Neural cell (in vitro differentiated cells): ENCODE measurements around the gene LIMCH1.

Experiments used
- MXI1 ChIP-seq: fragments of 450-650 bp; conservative IDR thresholded peaks from 2 replicates; pipeline ENCODE4 v1.6.1; 2014; ENCODE audit warnings: antibody characterized with exemption, mild to moderate bottlenecking; ENCODE audit not compliant: poor library complexity, severe bottlenecking
- POLR2AphosphoS5 ChIP-seq: IDR thresholded peaks from 2 replicates; pipeline ENCODE4 v1.6.1; 2012
- TF ChIP-seq, protein P1 (sequence below): fragments of 450-650 bp; IDR thresholded peaks from 2 replicates; pipeline ENCODE4 v1.5.1; 2014; ENCODE audit warnings: antibody characterized with exemption, mild to moderate bottlenecking, moderate library complexity; ENCODE audit not compliant: poor library complexity, severe bottlenecking

DNA sequence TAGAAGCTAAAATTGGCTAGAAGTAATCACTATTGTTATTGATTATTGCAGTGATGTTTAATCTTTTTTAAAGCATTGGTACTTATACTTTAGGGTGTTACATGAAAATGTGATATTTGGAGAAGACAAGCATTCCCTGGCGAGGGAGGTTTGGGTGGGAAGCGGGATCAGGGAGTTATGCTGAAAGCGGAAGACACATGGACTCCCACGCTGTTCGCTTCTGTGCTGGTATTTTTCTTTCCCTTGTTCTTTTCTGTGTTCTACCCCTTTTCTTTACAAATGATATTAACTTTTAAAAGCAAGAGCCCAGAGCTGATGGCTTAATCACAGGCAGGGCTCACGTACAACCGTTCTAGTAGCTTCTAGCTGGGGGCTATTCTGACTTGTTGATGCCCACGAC, 148.9 kb downstream of the LIMCH1 start:
- TF ChIP-seq, protein P1, sequence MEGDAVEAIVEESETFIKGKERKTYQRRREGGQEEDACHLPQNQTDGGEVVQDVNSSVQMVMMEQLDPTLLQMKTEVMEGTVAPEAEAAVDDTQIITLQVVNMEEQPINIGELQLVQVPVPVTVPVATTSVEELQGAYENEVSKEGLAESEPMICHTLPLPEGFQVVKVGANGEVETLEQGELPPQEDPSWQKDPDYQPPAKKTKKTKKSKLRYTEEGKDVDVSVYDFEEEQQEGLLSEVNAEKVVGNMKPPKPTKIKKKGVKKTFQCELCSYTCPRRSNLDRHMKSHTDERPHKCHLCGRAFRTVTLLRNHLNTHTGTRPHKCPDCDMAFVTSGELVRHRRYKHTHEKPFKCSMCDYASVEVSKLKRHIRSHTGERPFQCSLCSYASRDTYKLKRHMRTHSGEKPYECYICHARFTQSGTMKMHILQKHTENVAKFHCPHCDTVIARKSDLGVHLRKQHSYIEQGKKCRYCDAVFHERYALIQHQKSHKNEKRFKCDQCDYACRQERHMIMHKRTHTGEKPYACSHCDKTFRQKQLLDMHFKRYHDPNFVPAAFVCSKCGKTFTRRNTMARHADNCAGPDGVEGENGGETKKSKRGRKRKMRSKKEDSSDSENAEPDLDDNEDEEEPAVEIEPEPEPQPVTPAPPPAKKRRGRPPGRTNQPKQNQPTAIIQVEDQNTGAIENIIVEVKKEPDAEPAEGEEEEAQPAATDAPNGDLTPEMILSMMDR, result no peak
- no peak for TF ChIP-seq MXI1
- TF ChIP-seq POLR2AphosphoS5, result no peak
